Heart right ventricle (tissue), 16 donors: Measurements from ENCODE around the gene KRR1. TPM values are rescaled to one million over a fixed set of nuclear protein-coding genes. Genes with fewer than 3 reads are reported as not detected.
A peak's percentile ranks its signal among the peaks of the same experiment; 100 is the strongest.
"Not testable (repeated sequence)": the region's sequence is repeated elsewhere in the genome, so short reads cannot be mapped to it uniquely, and the experiment has no call there.

Source experiments
- ATAC-seq, 8 donors: fragments of 200-7000 bp; cut with Tn5 transposase; one replicate each; pipeline ENCODE4 v1.9.1; 2020; ENCODE audit warnings: mild to moderate bottlenecking in 8 of 8, moderate library complexity in 8 of 8, moderate number of reproducible peaks in 1 of 8
- DNase-seq, 2 donors: peaks; one replicate each; pipeline ENCODE4 v3.0.0-alpha.2; 2020
- H3K27ac ChIP-seq, 10 donors: fragments of 200-600 bp; sonication (generic) in 2 of 10; one replicate each; pipeline versions ENCODE4 v1.5.0 to v1.8.0; 2020 to 2022; ENCODE audit warnings: mild to moderate bottlenecking in 3 of 10
- H3K27me3 ChIP-seq, 7 donors: fragments of 200-600 bp; one replicate each; pipeline ENCODE4 v1.8.0; 2021 to 2022; ENCODE audit warnings: mild to moderate bottlenecking in 2 of 7
- H3K36me3 ChIP-seq, 9 donors: fragments of 200-600 bp; sonication (generic) in 1 of 9; one replicate each; pipeline versions ENCODE4 v1.5.0 to v1.8.0; 2020 to 2022; ENCODE audit warnings: mild to moderate bottlenecking in 2 of 9
- H3K4me1 ChIP-seq, 9 donors: fragments of 200-600 bp; sonication (generic) in 1 of 9; one replicate each; pipeline versions ENCODE4 v1.5.0 to v1.8.0; 2020 to 2022; ENCODE audit warnings: mild to moderate bottlenecking in 4 of 9
- H3K4me3 ChIP-seq, 10 donors: fragments of 200-600 bp; sonication (generic) in 2 of 10; one replicate each; pipeline versions ENCODE4 v1.5.0 to v1.8.0; 2020 to 2022; ENCODE audit warnings: mild to moderate bottlenecking in 7 of 10, moderate library complexity in 2 of 10
- H3K9me3 ChIP-seq, 11 donors: fragments of 200-600 bp in 10 of 11; sonication (generic) in 2 of 11; one replicate each; pipeline versions ENCODE4 v1.5.0 to v1.8.0; 2013 to 2022; ENCODE audit warnings: mild to moderate bottlenecking in 2 of 11, control low read depth in 1 of 11, moderate library complexity in 1 of 11
- CTCF ChIP-seq, 9 donors: fragments of 200-600 bp; sonication (generic) in 2 of 9; IDR thresholded peaks; one replicate each; pipeline versions ENCODE4 v1.5.0 to v1.8.0; 2021 to 2022; ENCODE audit warnings: antibody characterized with exemption in 9 of 9, mild to moderate bottlenecking in 5 of 9, moderate library complexity in 1 of 9
- WGBS, 2 donors: extraction: QIAGEN DNeasy Blood & Tissue Kit; methylation state at CpG; one replicate each; pipeline ENCODE4 v1.1.7; 2013; ENCODE audit warnings: inconsistent platforms in 1 of 2; 5-methylcytosine and 5-hydroxymethylcytosine counted together
- intact Hi-C, 10 donors: fragments of 100-400 bp; cut with DNase I; formaldehyde crosslinking; loops; one replicate each; pipeline versions ENCODE4 v1.11.1 to v1.14.2; 2022
- polyA plus RNA-seq, 2 donors: library from polyadenylated mRNA; stranded (reverse); fragments of 200-250 nt; gene quantifications; one replicate each; pipeline ENCODE4 v1.2.3, GENCODE V29; 2013
- total RNA-seq, 10 donors: library from RNA; stranded (reverse); fragmentation: NEBNext Ultra II Directional in 3 of 10; extraction: Animal tissue kit (Norgen Biotek cat#: 25700) in 3 of 10; gene quantifications; one replicate each; pipeline versions ENCODE4 v1.2.1 to v1.2.4, GENCODE V29; 2021 to 2023
- donor health status: Arrhythmogenic right ventricular cardiomyopathy.
- donor health status: ischemic (EF 13 %, LVEDD 7.1; RV severe dilation, severe dysfunction).
- donor health status: healthy with polysubstance abuse.
- donor health status: DM: no; HTN: yes; CAD: no.
- donor health status: DM: no; HTN: no; CAD: no.
- donor health status: ischemic (EF 25% LVEDD 6.9; RV normal size, moderate dysfunction).
- donor health status: ischemic (EF 25% LVEDD 5.7; RV mildly dilated, moderate dysfunction).
- donor health status: healthy.
- donor health status: DM: yes; HTN: yes; CAD: no.
- donor health status: Ischemic cardiomyopathy.
- donor health status: ischemic (EF 35%, LVEDD 5.7; RV mildly dilated, moderate dysfunction).
- donor health status: nonischemic (EF 11% LVEDD 7.7; RV severe dilation, severe dysfunction).
- donor health status: DM: yes; HTN: yes; CAD: no.
- donor health status: PGD.
- donor health status: ischemic (EF 29% LVEDD 5.4; RV normal size, mild dysfunction).
- donor health status: nonischemic (EF 23%, LVEDD 6.1; RV moderate dilation, normal function).

KRR1 gene
- total and polyA plus RNA-seq, 12 donors = 8.9 to 44.2 (median 32.6) TPM

- peaks cover 0 to 41% (median 0%) of the 10 kb centered on the region in 9 donors for H3K4me1 ChIP-seq
- H3K27ac ChIP-seq = no peak overlapping the region
- intact Hi-C loops = no loop called here
- no peaks in the 10 kb centered on the region for H3K36me3 ChIP-seq
- no peaks in the 10 kb centered on the region for H3K27me3 ChIP-seq
- 69 to 70% methylated on average over 2 of the region's 2 CpGs for WGBS, 2 donors
- DNase-seq = no peak
- TF ChIP-seq CTCF (IDR thresholded peaks at IDR 0.05) = no peak
- ATAC-seq = no peak
- H3K4me3 ChIP-seq = no peak overlapping the region
- H3K9me3 ChIP-seq = peaks cover 0 to 2% (median 0%) of the 10 kb centered on the region in 11 donors
Measured at GRCh38 chr12:75474116-75474515, 37.3 kb downstream of the KRR1 start.

GRCh38 chr12:75471902-75472890 lies 39.2 kb downstream of the KRR1 start:
- no peak overlapping the region for H3K4me3 ChIP-seq
- ATAC-seq (no peak), DNase-seq (no peak)
- no peaks in the 10 kb centered on the region for H3K36me3 ChIP-seq
- H3K27me3 ChIP-seq = no peaks in the 10 kb centered on the region
- intact Hi-C loops = no loop called here
- peaks cover 0 to 2% (median 0%) of the 10 kb centered on the region in 11 donors for H3K9me3 ChIP-seq
- peaks cover 0 to 22% (median 0%) of the 10 kb centered on the region in 9 donors for H3K4me1 ChIP-seq
- peak overlapping the region in 1 of 10 donors; percentile 65 for H3K27ac ChIP-seq
- 83 to 89% methylated on average over 6 of the region's 6 CpGs for WGBS, 2 donors
- TF ChIP-seq CTCF (IDR thresholded peaks at IDR 0.05) = no peak

- no peaks in the 10 kb centered on the region for H3K36me3 ChIP-seq
- no peak overlapping the region for H3K27ac ChIP-seq
- H3K4me1 ChIP-seq = peaks cover 0 to 17% (median 0%) of the 10 kb centered on the region in 9 donors
- DNase-seq = no peak
- ATAC-seq = no peak
- peaks cover 0 to 49% (median 12%) of the 10 kb centered on the region in 11 donors for H3K9me3 ChIP-seq
- TF ChIP-seq CTCF (IDR thresholded peaks at IDR 0.05) = no peak
- no peak overlapping the region for H3K4me3 ChIP-seq
- no peaks in the 10 kb centered on the region for H3K27me3 ChIP-seq
- intact Hi-C loops = no loop called here
Measured at GRCh38 chr12:75460204-75460603, 51.2 kb downstream of the KRR1 start.

- Histone ChIP-seq H3K36me3 (no peaks in the 10 kb centered on the region), H3K27me3 (no peaks in the 10 kb centered on the region), H3K4me3 (no peak overlapping the region), H3K4me1 (peaks cover 0 to 17% (median 0%) of the 10 kb centered on the region in 9 donors), H3K9me3 (peaks cover 0 to 46% (median 8%) of the 10 kb centered on the region in 11 donors), H3K27ac (no peak overlapping the region)
- no peak for TF ChIP-seq CTCF (IDR thresholded peaks at IDR 0.05)
- intact Hi-C loops = no loop called here
- WGBS, 2 donors = 95 to 96% methylated on average over 3 of the region's 3 CpGs
- DNase-seq (no peak), ATAC-seq (no peak)
Measured at GRCh38 chr12:75459755-75460154, 51.7 kb downstream of the KRR1 start.

- ATAC-seq, H3K27me3 ChIP-seq, H3K4me3 ChIP-seq, H3K36me3 ChIP-seq, DNase-seq, intact Hi-C loops: not testable (repeated sequence)
- Histone ChIP-seq H3K9me3 (peaks cover 0 to 32% (median 5%) of the 10 kb centered on the region in 11 donors), H3K27ac (peak overlapping the region in 1 of 10 donors; percentile 41), H3K4me1 (peaks cover 0 to 17% (median 0%) of the 10 kb centered on the region in 9 donors)
- 77 to 80% methylated on average over 9 of the region's 9 CpGs for WGBS, 2 donors
Measured at GRCh38 chr12:75457866-75458265, 53.5 kb downstream of the KRR1 start.
